K562 (cell line): ENCODE data around the gene MTCL3.

Source experiments
- ATAC-seq: fragments of 200-7000 bp; cut with Tn5 transposase; 3 replicates; pipeline ENCODE4 v1.9.1; 2020; ENCODE audit warnings: moderate library complexity
- BruUV-seq: library from RNA; stranded (reverse); fragments of 400-500 nt; replicated peaks from 2 replicates; lab custom pipeline; 2021; lab: Mats Ljungman, UMichigan
- CTCF ChIA-PET: fragments of 300-600 bp; formaldehyde crosslinking; extraction: SDS; loops from one replicate; lab custom pipeline; 2021; ENCODE audit warnings: low intra/inter-chr PET ratio; lab: Yijun Ruan, JAX
- POLR2A ChIA-PET: fragments of 300-600, 350-650 bp; sonication (Branson Sonifier 250); formaldehyde crosslinking; extraction: SDS; loops from one replicate; lab custom pipeline; 2021; ENCODE audit warnings: antibody characterized with exemption, inconsistent platforms; lab: Yijun Ruan, JAX
- DNase-seq, 4 experiments: peaks; one replicate each; pipeline versions ENCODE4 v3.0.0 to v3.0.0-alpha.2; 2011 to 2018; ENCODE audit warnings: low spot score in 3 of 4, mixed read lengths in 3 of 4; ENCODE audit errors: extremely low read depth in 1 of 4
- FAIRE-seq: peaks from 2 replicates; lab custom pipeline; 2011; peaks lifted over from hg19 to GRCh38; lab: Jason Lieb, UNC
- H2AFZ ChIP-seq: 2 replicates; pipeline ENCODE4 v1.6.0; 2011; ENCODE audit warnings: low read depth, low read length, control low read depth, inconsistent platforms
- H3K27ac ChIP-seq: fragments of 200-600 bp; 3 replicates; pipeline ENCODE4 v1.8.0; 2011; ENCODE audit warnings: low read depth, mild to moderate bottlenecking, control low read depth, inconsistent platforms, low read length, moderate library complexity, mixed read lengths; ENCODE audit errors: extremely low read depth
- H3K27me3 ChIP-seq, 2 experiments: fragments of 300-600 bp in 1 of 2; 2 replicates in 1 of 2; 3 replicates in 1 of 2; pipeline versions ENCODE4 v1.6.0 to v1.8.0; 2011; ENCODE audit warnings: inconsistent platforms in 2 of 2, low read length in 2 of 2, mild to moderate bottlenecking in 1 of 2, mixed read lengths in 1 of 2, moderate library complexity in 1 of 2; ENCODE audit not compliant: control insufficient read depth in 2 of 2, insufficient read depth in 2 of 2
- H3K36me3 ChIP-seq: fragments of 300-600 bp; 3 replicates; pipeline ENCODE4 v1.8.0; 2011; ENCODE audit warnings: mild to moderate bottlenecking, low read length, inconsistent platforms; ENCODE audit not compliant: control insufficient read depth, insufficient read depth
- H3K4me1 ChIP-seq, 2 experiments: fragments of 200-600 bp in 1 of 2; replicated peaks in 1 of 2; 2 replicates in 1 of 2; 3 replicates in 1 of 2; pipeline versions ENCODE4 v1.5.1 to v1.8.0; 2011; ENCODE audit warnings: inconsistent platforms in 2 of 2, low read length in 2 of 2, mild to moderate bottlenecking in 1 of 2, mixed read lengths in 1 of 2, moderate library complexity in 1 of 2; ENCODE audit not compliant: control insufficient read depth in 2 of 2, insufficient read depth in 2 of 2
- H3K4me2 ChIP-seq: 2 replicates; pipeline ENCODE4 v1.6.1; 2011; ENCODE audit warnings: low read length, control low read depth, inconsistent platforms, mixed read lengths; ENCODE audit not compliant: insufficient read depth
- H3K4me3 ChIP-seq: fragments of 200-600 bp; sonication (generic), shearing (Covaris generic); 2 replicates; pipeline ENCODE4 v1.5.1; 2016; ENCODE audit warnings: control low read depth, inconsistent platforms
- H3K79me2 ChIP-seq: fragments of 200-600 bp; 3 replicates; pipeline ENCODE4 v1.8.0; 2011; ENCODE audit warnings: low read length, inconsistent platforms; ENCODE audit not compliant: control insufficient read depth, insufficient read depth
- H3K9ac ChIP-seq, 2 experiments: 2 replicates each; pipeline versions ENCODE4 v1.6.0 to v1.6.1; 2011; ENCODE audit warnings: low read depth in 2 of 2, low read length in 2 of 2, control low read depth in 1 of 2, inconsistent platforms in 1 of 2, mild to moderate bottlenecking in 1 of 2, mixed read lengths in 1 of 2; ENCODE audit not compliant: insufficient read depth in 1 of 2
- H3K9me1 ChIP-seq: one replicate; pipeline ENCODE4 v1.6.0; 2011; ENCODE audit warnings: inconsistent platforms, mild to moderate bottlenecking, low read length, moderate library complexity; ENCODE audit not compliant: control insufficient read depth, insufficient read depth
- H3K9me3 ChIP-seq: replicated peaks from 2 replicates; pipeline ENCODE4 v1.5.1; 2011; ENCODE audit warnings: low read depth, low read length, inconsistent platforms; ENCODE audit not compliant: control insufficient read depth, insufficient read depth
- H4K20me1 ChIP-seq: replicated peaks from 2 replicates; pipeline ENCODE4 v1.6.1; 2011; ENCODE audit warnings: low read length, inconsistent platforms, mixed read lengths; ENCODE audit not compliant: control insufficient read depth, insufficient read depth
- E4F1 ChIP-seq: fragments of 250-450 bp; sonication (Bioruptor Pico); IDR thresholded peaks from 2 replicates; pipeline ENCODE4 v1.5.0; 2021; ENCODE audit warnings: mild to moderate bottlenecking, borderline replicate concordance
- ELK3 ChIP-seq: fragments of 450-650 bp; formaldehyde crosslinking; IDR thresholded peaks from 2 replicates; pipeline ENCODE4 v1.4.0; 2020; ENCODE audit warnings: mild to moderate bottlenecking
- HLTF ChIP-seq: fragments of 450-650 bp; IDR thresholded peaks from 2 replicates; pipeline ENCODE4 v1.6.1; 2016
- MECOM ChIP-seq: fragments of 250-450 bp; sonication (Bioruptor Pico); IDR thresholded peaks from 2 replicates; pipeline ENCODE4 v1.8.0; 2022; ENCODE audit warnings: inconsistent platforms
- MEF2D ChIP-seq: conservative IDR thresholded peaks from 2 replicates; pipeline ENCODE4 v1.6.1; 2016; ENCODE audit warnings: low read depth, missing genetic modification characterization, missing compliant biosample characterization
- SMAD1 ChIP-seq: fragments of 150-350 bp; IDR thresholded peaks from 2 replicates; pipeline ENCODE4 v1.6.1; 2014; ENCODE audit warnings: low read length, low read depth; ENCODE audit not compliant: partially characterized antibody
- SMARCE1 ChIP-seq: fragments of 450-650 bp; IDR thresholded peaks from 2 replicates; pipeline ENCODE4 v1.7.1; 2016; ENCODE audit warnings: mild to moderate bottlenecking
- SRF ChIP-seq, 2 experiments: fragments of 250-450, 450-650 bp in 1 of 2; sonication (Bioruptor Pico) in 1 of 2; sonication (generic) in 1 of 2; formaldehyde crosslinking; IDR thresholded peaks; 2 replicates each; pipeline versions ENCODE4 v1.5.0 to v1.5.1; 2020 to 2022; ENCODE audit warnings: mild to moderate bottlenecking in 1 of 2, missing genetic modification reagents in 1 of 2
- TCF3 ChIP-seq: sonication (generic); formaldehyde crosslinking; IDR thresholded peaks from 2 replicates; pipeline ENCODE4 v1.4.0; 2020; ENCODE audit warnings: mild to moderate bottlenecking, missing genetic modification reagents
- TCF7 ChIP-seq: sonication (generic); IDR thresholded peaks from 2 replicates; pipeline ENCODE4 v1.6.1; 2016; ENCODE audit warnings: antibody characterized with exemption, borderline replicate concordance
- ZBTB11 ChIP-seq, 3 experiments: fragments of 200-800 bp in 1 of 3; fragments of 250-450 bp in 1 of 3; fragments of 450-650 bp in 1 of 3; sonication (Bioruptor Pico) in 1 of 3; sonication (Bioruptor generic) in 1 of 3; formaldehyde crosslinking in 1 of 3; IDR thresholded peaks; 2 replicates each; pipeline versions ENCODE4 v1.6.1 to v1.8.0; 2016 to 2022; ENCODE audit warnings: mild to moderate bottlenecking in 2 of 3, missing genetic modification characterization in 2 of 3, missing compliant biosample characterization in 1 of 3, moderate library complexity in 1 of 3
- ZBTB7A ChIP-seq: IDR thresholded peaks from 2 replicates; pipeline ENCODE4 v1.6.1; 2011; ENCODE audit warnings: low read depth, mild to moderate bottlenecking, low read length, moderate library complexity, borderline replicate concordance; ENCODE audit not compliant: control insufficient read depth
- ZBTB8A ChIP-seq: fragments of 450-650 bp; IDR thresholded peaks from 2 replicates; pipeline ENCODE4 v1.6.1; 2018; ENCODE audit warnings: mild to moderate bottlenecking, moderate library complexity; ENCODE audit not compliant: partially characterized antibody
- ZNF354B ChIP-seq: fragments of 250-450 bp; sonication (Bioruptor Pico); IDR thresholded peaks from 2 replicates; pipeline ENCODE4 v1.4.0; 2020
- WGBS: fragments of 100-300 bp; shearing (Covaris generic); methylation state at CpG from one replicate; pipeline ENCODE4 v1.1.6; 2016; ENCODE audit warnings: low coverage, mixed read lengths; ENCODE audit not compliant: insufficient coverage; ENCODE audit errors: missing lambda C conversion rate; 5-methylcytosine and 5-hydroxymethylcytosine counted together
- in situ Hi-C: fragments of 300-500 bp; cut with MboI; formaldehyde crosslinking; loops from 4 replicates; pipeline ENCODE4 v1.15.0; 2018; ENCODE audit warnings: inconsistent platforms, mixed read lengths
- intact Hi-C: fragments of 100-400 bp; cut with micrococcal nuclease; formaldehyde crosslinking; loops from 2 replicates; pipeline ENCODE4 v1.14.2; 2022

Gene MTCL3

GRCh38 chr6:127483399-127484055 lies 35.6 kb downstream of the MTCL3 start (continued):
- TF ChIP-seq ELK3 (CRISPR knock-in tag) (no peak), TCF3 (CRISPR knock-in tag) (no peak), ZNF354B (CRISPR knock-in tag) (no peak), E4F1 (no peak), ZBTB8A (no peak), SMARCE1 (no peak)

GRCh38 chr6:127482325-127482724 lies 36.8 kb downstream of the MTCL3 start:
- H3K9ac ChIP-seq: no peak overlapping the region
- DNase-seq (no peak), ATAC-seq (no peak), FAIRE-seq (no peak)
- H2AFZ ChIP-seq: no peak overlapping the region
- no TSS peak for BruUV-seq
- H3K4me1 ChIP-seq: no peaks in the 10 kb centered on the region
- POLR2A ChIA-PET: no interaction called here
- CTCF ChIA-PET: no interaction called here
- no peak overlapping the region for H3K27ac ChIP-seq
- no peaks in the 10 kb centered on the region for H3K27me3 ChIP-seq
- 0% methylated on average over 2 of the region's 2 CpGs for WGBS
- in situ Hi-C loops (no loop called here), intact Hi-C loops (no loop called here)
- H3K4me3 ChIP-seq: no peak overlapping the region
- no peak overlapping the region for H3K4me2 ChIP-seq
- no peaks in the 10 kb centered on the region for H3K9me1 ChIP-seq
- H3K9me3 ChIP-seq: no peaks in the 10 kb centered on the region
- H3K79me2 ChIP-seq: no peaks in the 10 kb centered on the region
- no peaks in the 10 kb centered on the region for H3K36me3 ChIP-seq
- no peaks in the 10 kb centered on the region for H4K20me1 ChIP-seq
- TF ChIP-seq MEF2D (no peak), ZBTB7A (no peak), SRF (CRISPR knock-in tag; IDR thresholded peaks at IDR 0.05) (no peak), ZBTB11 (CRISPR knock-in tag; IDR thresholded peaks at IDR 0.05) (no peak), SMAD1 (no peak), TCF7 (no peak), HLTF (no peak), MECOM (no peak)
